AG10803 (cell line): Measurements from ENCODE around the gene TEX13D.

Experiments used
- DNase-seq: peaks from one replicate; pipeline ENCODE4 v3.0.0; 2010; ENCODE audit warnings: low read depth
- H3K4me3 ChIP-seq: 2 replicates; pipeline ENCODE4 v1.5.1; 2011; ENCODE audit warnings: mild to moderate bottlenecking, low read length, control low read depth
- CTCF ChIP-seq: conservative IDR thresholded peaks from 2 replicates; pipeline ENCODE4 v1.5.1; 2011; ENCODE audit warnings: mild to moderate bottlenecking, low read length, control low read depth, inconsistent platforms

The TEX13D gene

GRCh38 chrX:124348885-124349453 is 16.5 kb downstream of the TEX13D start:
- no peak for TF ChIP-seq CTCF
- no peak for DNase-seq
- no peak overlapping the region for H3K4me3 ChIP-seq

- TF ChIP-seq CTCF = no peak
- H3K4me3 ChIP-seq = no peak overlapping the region
- DNase-seq = no peak
Observed at GRCh38 chrX:124354648-124355047, 22.2 kb downstream of the TEX13D start.

GRCh38 chrX:124358800-124359383 is 26.4 kb downstream of the TEX13D start:
- no peak for TF ChIP-seq CTCF
- H3K4me3 ChIP-seq = no peak overlapping the region
- no peak for DNase-seq

- no peak for DNase-seq
- no peak overlapping the region for H3K4me3 ChIP-seq
- TF ChIP-seq CTCF = no peak
Observed at GRCh38 chrX:124362072-124362471, 29.6 kb downstream of the TEX13D start.

GRCh38 chrX:124362761-124363160 is 30.3 kb downstream of the TEX13D start:
- H3K4me3 ChIP-seq = no peak overlapping the region
- no peak for TF ChIP-seq CTCF
- no peak for DNase-seq

- H3K4me3 ChIP-seq = no peak overlapping the region
- no peak for DNase-seq
- no peak for TF ChIP-seq CTCF
Observed at GRCh38 chrX:124369722-124370121, 37.3 kb downstream of the TEX13D start.

GRCh38 chrX:124373348-124373747 is 40.9 kb downstream of the TEX13D start:
- DNase-seq = no peak

More at GRCh38 chrX:124373348-124373747, 40.9 kb downstream of the TEX13D start:
- TF ChIP-seq CTCF = no peak
- no peak overlapping the region for H3K4me3 ChIP-seq
